Breast epithelium (tissue), 4 donors: ENCODE results near the gene UNC13C. TPM values are rescaled to one million over a fixed set of nuclear protein-coding genes. Genes with fewer than 3 reads are reported as not detected.

Experiments used
- DNase-seq, 2 donors: peaks; one replicate each; pipeline ENCODE4 v3.0.0-alpha.2; 2019; ENCODE audit warnings: low spot score in 2 of 2
- H3K27ac ChIP-seq, 2 donors: fragments of 200-600 bp; sonication (generic) in 1 of 2; one replicate each; pipeline ENCODE4 v1.5.1; 2016 to 2019; ENCODE audit warnings: mild to moderate bottlenecking in 1 of 2
- H3K27me3 ChIP-seq, 2 donors: fragments of 200-600 bp; sonication (generic) in 1 of 2; one replicate each; pipeline versions ENCODE4 v1.5.1 to v1.6.0; 2017 to 2019; ENCODE audit warnings: control low read depth in 1 of 2, mild to moderate bottlenecking in 1 of 2
- H3K36me3 ChIP-seq: fragments of 200-600 bp; one replicate; pipeline ENCODE4 v1.5.1; 2019
- H3K4me1 ChIP-seq, 2 donors: fragments of 200-600 bp; sonication (generic); one replicate each; pipeline ENCODE4 v1.5.1; 2016 to 2019; ENCODE audit warnings: control low read depth in 1 of 2
- H3K4me3 ChIP-seq, 3 donors: fragments of 200-600 bp; sonication (generic); 1 replicate in 2 of 3; 2 replicates in 1 of 3; pipeline ENCODE4 v1.5.1; 2016 to 2019; ENCODE audit warnings: mild to moderate bottlenecking in 3 of 3, moderate library complexity in 2 of 3
- H3K9me3 ChIP-seq, 2 donors: fragments of 200-600 bp; sonication (generic) in 1 of 2; one replicate each; pipeline ENCODE4 v1.5.1; 2016 to 2019; ENCODE audit warnings: control low read depth in 1 of 2
- CTCF ChIP-seq, 3 donors: fragments of 450-650 bp; IDR thresholded peaks; one replicate each; pipeline ENCODE4 v1.5.1; 2016 to 2017; ENCODE audit warnings: antibody characterized with exemption in 3 of 3, mild to moderate bottlenecking in 3 of 3, moderate library complexity in 3 of 3
- POLR2A ChIP-seq: fragments of 450-650 bp; IDR thresholded peaks from one replicate; pipeline ENCODE4 v1.6.1; 2016; ENCODE audit warnings: antibody characterized with exemption, mild to moderate bottlenecking, moderate library complexity
- POLR2AphosphoS5 ChIP-seq, 3 donors: sonication (generic); formaldehyde crosslinking; IDR thresholded peaks; one replicate each; pipeline ENCODE4 v1.6.1; 2017; ENCODE audit warnings: antibody characterized with exemption in 3 of 3
- intact Hi-C: fragments of 100-400 bp; cut with DNase I; formaldehyde crosslinking; loops from one replicate; pipeline ENCODE4 v1.15.1; 2023; ENCODE audit warnings: low total_unique reads
- total RNA-seq, 3 donors: library from RNA; depleted of rRNA; stranded (reverse); fragments of >200 nt; gene quantifications; one replicate each; pipeline ENCODE4 v1.1.0, GENCODE V29; 2016

The UNC13C gene
- total RNA-seq, 3 donors from 2014 or later: 0.32 to 2.9 (median 0.88) TPM

GRCh38 chr15:53962646-53963561 is 15.3 kb upstream of the UNC13C start:
- no peaks in the 10 kb centered on the region for H3K27me3 ChIP-seq
- H3K27ac ChIP-seq: no peak overlapping the region
- TF ChIP-seq POLR2A (no peak), POLR2AphosphoS5 (IDR thresholded peaks at IDR 0.05) (no peak), CTCF (IDR thresholded peaks at IDR 0.05) (peak in 2 of 3 donors; percentile 23 to 32)
- intact Hi-C loops: no loop called here
- H3K4me1 ChIP-seq: no peaks in the 10 kb centered on the region
- H3K36me3 ChIP-seq: no peaks in the 10 kb centered on the region
- no peak for DNase-seq
- H3K4me3 ChIP-seq: no peak overlapping the region
- no peaks in the 10 kb centered on the region for H3K9me3 ChIP-seq

- H3K27ac ChIP-seq: no peak overlapping the region
- no peaks in the 10 kb centered on the region for H3K4me1 ChIP-seq
- intact Hi-C loops: no loop called here
- H3K36me3 ChIP-seq: no peaks in the 10 kb centered on the region
- H3K27me3 ChIP-seq: no peaks in the 10 kb centered on the region
- H3K9me3 ChIP-seq: no peaks in the 10 kb centered on the region
- no peak for DNase-seq
- no peak for TF ChIP-seq POLR2A
- no peak for TF ChIP-seq CTCF (IDR thresholded peaks at IDR 0.05)
- TF ChIP-seq POLR2AphosphoS5 (IDR thresholded peaks at IDR 0.05): no peak
- no peak overlapping the region for H3K4me3 ChIP-seq
These were observed 14.4 kb upstream of the UNC13C start for GRCh38 chr15:53963801-53964200.

- no peak for TF ChIP-seq CTCF (IDR thresholded peaks at IDR 0.05)
- TF ChIP-seq POLR2AphosphoS5 (IDR thresholded peaks at IDR 0.05): no peak
- no peak for TF ChIP-seq POLR2A
- no peaks in the 10 kb centered on the region for H3K36me3 ChIP-seq
- no peak for DNase-seq
- intact Hi-C loops: no loop called here
- H3K4me3 ChIP-seq: no peak overlapping the region
- peaks cover 0 to 1% of the 10 kb centered on the region in 2 donors for H3K27me3 ChIP-seq
- H3K9me3 ChIP-seq: no peaks in the 10 kb centered on the region
- no peaks in the 10 kb centered on the region for H3K4me1 ChIP-seq
- no peak overlapping the region for H3K27ac ChIP-seq
These were observed 4.1 kb upstream of the UNC13C start for GRCh38 chr15:53974121-53974520.

- TF ChIP-seq CTCF (IDR thresholded peaks at IDR 0.05) (no peak), POLR2AphosphoS5 (IDR thresholded peaks at IDR 0.05) (no peak)
- no peak for DNase-seq
- Histone ChIP-seq H3K36me3 (no peaks in the 10 kb centered on the region), H3K9me3 (no peaks in the 10 kb centered on the region), H3K27ac (no peak overlapping the region), H3K4me3 (no peak overlapping the region), H3K27me3 (peaks cover 0 to 4% of the 10 kb centered on the region in 2 donors), H3K4me1 (no peaks in the 10 kb centered on the region)
- intact Hi-C loops: no loop called here
These were observed 3.4 kb upstream of the UNC13C start for GRCh38 chr15:53974813-53975212.

- H3K4me3 ChIP-seq: no peak overlapping the region
- peaks cover 0 to 4% of the 10 kb centered on the region in 2 donors for H3K27me3 ChIP-seq
- no peak overlapping the region for H3K27ac ChIP-seq
- TF ChIP-seq POLR2A (no peak), POLR2AphosphoS5 (IDR thresholded peaks at IDR 0.05) (no peak), CTCF (IDR thresholded peaks at IDR 0.05) (no peak)
- no peaks in the 10 kb centered on the region for H3K9me3 ChIP-seq
- intact Hi-C loops: no loop called here
- H3K36me3 ChIP-seq: no peaks in the 10 kb centered on the region
- DNase-seq: peak in 1 of 2 donors; percentile 52
- no peaks in the 10 kb centered on the region for H3K4me1 ChIP-seq
These were observed 1.3 kb upstream of the UNC13C start for GRCh38 chr15:53976844-53977392.
